ENCODE data around the gene PLBD2.

The PLBD2 gene

GRCh38 chr12:113398346-113399290 lies 40.2 kb downstream of the PLBD2 start:
- no peak for DNase-seq

GRCh38 chr12:113399490-113399889 lies 41.1 kb downstream of the PLBD2 start:
- no peak for DNase-seq

GRCh38 chr12:113400362-113400761 lies 42.0 kb downstream of the PLBD2 start:
- no peak for DNase-seq

- no peak for DNase-seq
Measured at GRCh38 chr12:113401066-113402000, 42.9 kb downstream of the PLBD2 start.

- no peak for DNase-seq
Measured at GRCh38 chr12:113402586-113403260, 44.3 kb downstream of the PLBD2 start.

- DNase-seq: peak; percentile 50
Measured at GRCh38 chr12:113403435-113404415, 45.3 kb downstream of the PLBD2 start, which contains the start of gene SDS. Gene SDS, minus strand, starts transcription at chr12:113403887. Its CDS starts 4,179 bp downstream, at chr12:113399708.

- no peak for DNase-seq
Measured at GRCh38 chr12:113405694-113406093, 47.3 kb downstream of the PLBD2 start.

- DNase-seq: no peak
Measured at GRCh38 chr12:113407931-113408600, 49.7 kb downstream of the PLBD2 start.

- no peak for DNase-seq
Measured at GRCh38 chr12:113408756-113409298, 50.4 kb downstream of the PLBD2 start.

- DNase-seq: no peak
Measured at GRCh38 chr12:113409462-113410124, 51.2 kb downstream of the PLBD2 start.

- no peak for DNase-seq
Measured at GRCh38 chr12:113413488-113413939, 55.1 kb downstream of the PLBD2 start.

- DNase-seq: no peak
Measured at GRCh38 chr12:113414519-113415038, 56.2 kb downstream of the PLBD2 start.

- DNase-seq: no peak
Measured at GRCh38 chr12:113416091-113416754, 57.8 kb downstream of the PLBD2 start.

GRCh38 chr12:113418213-113418879 lies 60.0 kb downstream of the PLBD2 start:
- DNase-seq: no peak

- DNase-seq: no peak
Measured at GRCh38 chr12:113420996-113421595, 62.7 kb downstream of the PLBD2 start.

GRCh38 chr12:113422030-113422885 lies 63.9 kb downstream of the PLBD2 start, which contains the start of gene SDSL:
Gene SDSL, plus strand, starts transcription at chr12:113422380. Its CDS starts 5,603 bp downstream, at chr12:113427983.
- DNase-seq: peak; percentile 62
